Globus pallidus (tissue), 1 donor: ENCODE measurements around the gene ADCY3.

Source experiments
- DNase-seq: peaks from one replicate; pipeline ENCODE4 v3.0.0-alpha.2; 2015; ENCODE audit warnings: low spot score

Gene ADCY3

GRCh38 chr2:24874035-24874434 is 46.0 kb downstream of the ADCY3 start:
- DNase-seq, result no peak

- no peak for DNase-seq
These were observed 46.4 kb downstream of the ADCY3 start for GRCh38 chr2:24873619-24874018.

GRCh38 chr2:24872344-24873115 is 47.5 kb downstream of the ADCY3 start:
- no peak for DNase-seq

- no peak for DNase-seq
These were observed 48.1 kb downstream of the ADCY3 start for GRCh38 chr2:24871852-24872333.

- DNase-seq, result no peak
These were observed 48.9 kb downstream of the ADCY3 start for GRCh38 chr2:24870891-24871705.

- DNase-seq, result no peak
These were observed 49.6 kb downstream of the ADCY3 start for GRCh38 chr2:24870440-24870839.

- DNase-seq, result no peak
These were observed 53.1 kb downstream of the ADCY3 start for GRCh38 chr2:24866946-24867345.

- no peak for DNase-seq
These were observed 56.4 kb downstream of the ADCY3 start for GRCh38 chr2:24863641-24864040.

GRCh38 chr2:24861500-24861899 is 58.5 kb downstream of the ADCY3 start:
- DNase-seq, result no peak

GRCh38 chr2:24860631-24861030 is 59.4 kb downstream of the ADCY3 start:
- DNase-seq, result no peak

GRCh38 chr2:24859968-24860600 is 60.0 kb downstream of the ADCY3 start:
- DNase-seq, result no peak

- no peak for DNase-seq
These were observed 61.0 kb downstream of the ADCY3 start for GRCh38 chr2:24858996-24859395.

GRCh38 chr2:24857746-24858145 is 62.3 kb downstream of the ADCY3 start:
- no peak for DNase-seq

- DNase-seq, result no peak
These were observed 63.2 kb downstream of the ADCY3 start for GRCh38 chr2:24856791-24857211.

GRCh38 chr2:24855726-24856125 is 64.3 kb downstream of the ADCY3 start:
- DNase-seq, result no peak

- DNase-seq, result no peak
These were observed 64.9 kb downstream of the ADCY3 start for GRCh38 chr2:24855022-24855622.

GRCh38 chr2:24853996-24854395 is 66.0 kb downstream of the ADCY3 start:
- DNase-seq, result no peak

- DNase-seq, result no peak
These were observed 67.0 kb downstream of the ADCY3 start for GRCh38 chr2:24853046-24853445.

GRCh38 chr2:24852431-24853020 is 67.5 kb downstream of the ADCY3 start:
- DNase-seq, result no peak

- no peak for DNase-seq
These were observed 68.0 kb downstream of the ADCY3 start for GRCh38 chr2:24852026-24852425.

GRCh38 chr2:24850944-24851343 is 69.1 kb downstream of the ADCY3 start:
- DNase-seq, result no peak

- DNase-seq, result no peak
These were observed 74.3 kb downstream of the ADCY3 start for GRCh38 chr2:24845691-24846090.
